IMR-90 (cell line): Measurements from ENCODE around the gene SURF6.

Experiments
- SMC3 ChIP-seq: fragments of 150-350 bp; IDR thresholded peaks from 2 replicates; pipeline ENCODE4 v1.6.1; 2016; ENCODE audit warnings: low read depth, mild to moderate bottlenecking, antibody characterized with exemption, low read length, moderate library complexity
- TF ChIP-seq, protein P1 (sequence below): conservative IDR thresholded peaks from 2 replicates; pipeline ENCODE4 v1.5.1; 2012; ENCODE audit warnings: mild to moderate bottlenecking, low read depth, low read length, improper control_type of control experiment

DNA sequence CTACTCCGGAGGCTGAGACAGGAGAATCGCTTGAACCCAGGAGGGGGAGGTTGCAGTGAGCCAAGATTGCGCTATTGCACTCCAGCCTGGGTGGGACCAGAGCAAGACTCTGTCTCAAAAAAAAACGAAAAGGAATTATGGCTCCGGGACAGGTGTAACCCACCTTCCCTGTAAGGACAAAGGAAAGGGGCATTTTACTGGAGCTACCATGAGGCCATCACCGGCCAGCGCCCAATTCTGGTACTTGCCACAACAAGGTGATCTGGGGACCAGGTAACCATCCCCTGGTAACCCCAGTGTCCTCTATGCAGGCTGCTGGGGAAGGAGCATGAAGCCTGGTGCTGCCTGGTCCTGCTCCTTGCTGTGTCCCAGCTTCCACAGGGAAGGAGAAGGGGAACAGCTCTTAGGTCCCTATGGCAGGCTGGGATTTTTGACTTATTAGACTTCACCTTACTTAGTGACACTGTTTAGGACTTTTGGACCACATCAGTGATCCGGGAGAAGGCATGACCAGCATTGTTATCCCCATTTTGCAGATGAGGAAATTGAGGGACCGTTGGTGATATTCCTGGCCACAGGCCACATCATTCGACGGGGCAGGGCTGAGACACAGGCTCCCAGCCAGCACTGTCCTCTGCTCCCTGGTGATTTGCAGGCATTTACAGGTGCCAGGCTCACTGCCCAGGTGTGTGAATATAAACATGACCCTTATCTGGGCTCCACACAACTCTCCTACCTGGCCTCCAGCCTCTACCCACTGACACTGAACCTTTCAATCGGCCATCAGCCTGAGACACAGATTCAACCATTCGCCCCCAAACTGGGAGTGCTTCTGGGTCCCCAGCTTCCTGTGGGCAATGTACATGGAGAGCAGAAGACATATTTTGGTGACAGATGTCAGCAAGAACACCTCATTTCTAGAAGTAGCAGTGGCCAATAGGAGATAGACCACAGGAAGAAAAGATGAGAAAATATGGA lies 34.4 kb downstream of the SURF6 start:
- TF ChIP-seq SMC3: no peak
- TF ChIP-seq, protein P1, sequence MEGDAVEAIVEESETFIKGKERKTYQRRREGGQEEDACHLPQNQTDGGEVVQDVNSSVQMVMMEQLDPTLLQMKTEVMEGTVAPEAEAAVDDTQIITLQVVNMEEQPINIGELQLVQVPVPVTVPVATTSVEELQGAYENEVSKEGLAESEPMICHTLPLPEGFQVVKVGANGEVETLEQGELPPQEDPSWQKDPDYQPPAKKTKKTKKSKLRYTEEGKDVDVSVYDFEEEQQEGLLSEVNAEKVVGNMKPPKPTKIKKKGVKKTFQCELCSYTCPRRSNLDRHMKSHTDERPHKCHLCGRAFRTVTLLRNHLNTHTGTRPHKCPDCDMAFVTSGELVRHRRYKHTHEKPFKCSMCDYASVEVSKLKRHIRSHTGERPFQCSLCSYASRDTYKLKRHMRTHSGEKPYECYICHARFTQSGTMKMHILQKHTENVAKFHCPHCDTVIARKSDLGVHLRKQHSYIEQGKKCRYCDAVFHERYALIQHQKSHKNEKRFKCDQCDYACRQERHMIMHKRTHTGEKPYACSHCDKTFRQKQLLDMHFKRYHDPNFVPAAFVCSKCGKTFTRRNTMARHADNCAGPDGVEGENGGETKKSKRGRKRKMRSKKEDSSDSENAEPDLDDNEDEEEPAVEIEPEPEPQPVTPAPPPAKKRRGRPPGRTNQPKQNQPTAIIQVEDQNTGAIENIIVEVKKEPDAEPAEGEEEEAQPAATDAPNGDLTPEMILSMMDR: no peak
